T-helper 22 cell (primary cell): ENCODE measurements around the gene SIM2.

Experiments used
- DNase-seq: peaks from one replicate; pipeline ENCODE4 v3.0.0-alpha.2; 2020; ENCODE audit warnings: low read depth

Gene SIM2

DNA sequence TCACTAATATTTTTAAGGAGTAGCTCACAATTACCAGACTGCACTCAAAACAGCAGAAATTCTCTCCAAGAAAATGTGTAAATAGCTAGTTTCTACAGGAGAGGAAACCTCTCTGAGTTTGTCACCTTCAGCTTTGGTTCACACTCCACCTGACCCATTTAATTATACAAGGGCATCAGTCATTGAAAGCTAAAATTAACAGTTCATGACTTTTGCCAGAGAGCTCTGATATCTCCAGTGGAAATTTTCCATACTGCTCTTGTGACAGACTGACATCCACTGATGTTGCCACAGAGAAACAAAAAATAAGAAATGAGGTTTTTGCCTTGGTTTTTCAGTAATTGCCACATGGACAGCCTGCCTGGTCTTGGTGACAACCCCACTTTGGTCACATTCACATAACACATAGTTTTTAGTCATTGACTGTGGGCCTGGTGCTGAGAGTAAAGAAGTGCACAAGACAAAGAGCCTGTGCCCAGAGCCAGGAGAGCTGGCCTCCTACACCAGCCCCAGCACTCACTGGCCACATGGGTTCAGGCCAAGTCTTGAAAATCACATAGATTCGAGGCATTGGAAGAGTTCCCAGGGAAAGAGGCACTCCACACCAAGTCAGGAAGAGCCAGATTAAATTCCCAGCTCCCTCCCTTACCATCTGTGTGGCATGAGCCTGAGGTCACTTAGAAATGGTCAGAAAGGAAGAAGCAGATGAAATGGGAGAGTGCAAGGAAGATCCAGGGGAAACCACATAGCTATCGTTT is 13.8 kb upstream of the SIM2 start:
- DNase-seq: no peak

DNA sequence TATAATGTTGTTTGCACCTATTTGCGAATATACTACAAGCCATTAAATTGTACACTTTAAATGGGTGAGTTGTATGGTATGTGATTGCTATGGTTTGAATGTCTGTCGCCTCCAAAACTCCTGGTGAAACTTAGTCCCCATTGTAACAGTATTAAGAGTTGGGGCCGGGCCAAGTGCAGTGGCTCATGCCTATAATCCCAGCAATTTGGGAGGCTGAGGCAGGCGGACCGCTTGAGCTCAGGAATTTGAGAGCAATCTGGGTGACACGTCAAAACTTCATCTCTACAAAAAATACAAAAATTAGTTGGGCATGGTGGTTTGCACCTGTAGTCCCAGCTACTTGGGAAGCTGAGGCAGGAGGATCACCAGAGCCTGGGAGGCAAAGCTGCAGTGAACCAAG is 12.0 kb upstream of the SIM2 start:
- no peak for DNase-seq

- no peak for DNase-seq
Measured at GRCh38 chr21:36688324-36688723, 10.6 kb upstream of the SIM2 start.

GRCh38 chr21:36689324-36689723 is 9.6 kb upstream of the SIM2 start:
- no peak for DNase-seq

GRCh38 chr21:36690628-36691554 is 8.0 kb upstream of the SIM2 start:
- no peak for DNase-seq

GRCh38 chr21:36691555-36692041 is 7.3 kb upstream of the SIM2 start:
- no peak for DNase-seq

DNA sequence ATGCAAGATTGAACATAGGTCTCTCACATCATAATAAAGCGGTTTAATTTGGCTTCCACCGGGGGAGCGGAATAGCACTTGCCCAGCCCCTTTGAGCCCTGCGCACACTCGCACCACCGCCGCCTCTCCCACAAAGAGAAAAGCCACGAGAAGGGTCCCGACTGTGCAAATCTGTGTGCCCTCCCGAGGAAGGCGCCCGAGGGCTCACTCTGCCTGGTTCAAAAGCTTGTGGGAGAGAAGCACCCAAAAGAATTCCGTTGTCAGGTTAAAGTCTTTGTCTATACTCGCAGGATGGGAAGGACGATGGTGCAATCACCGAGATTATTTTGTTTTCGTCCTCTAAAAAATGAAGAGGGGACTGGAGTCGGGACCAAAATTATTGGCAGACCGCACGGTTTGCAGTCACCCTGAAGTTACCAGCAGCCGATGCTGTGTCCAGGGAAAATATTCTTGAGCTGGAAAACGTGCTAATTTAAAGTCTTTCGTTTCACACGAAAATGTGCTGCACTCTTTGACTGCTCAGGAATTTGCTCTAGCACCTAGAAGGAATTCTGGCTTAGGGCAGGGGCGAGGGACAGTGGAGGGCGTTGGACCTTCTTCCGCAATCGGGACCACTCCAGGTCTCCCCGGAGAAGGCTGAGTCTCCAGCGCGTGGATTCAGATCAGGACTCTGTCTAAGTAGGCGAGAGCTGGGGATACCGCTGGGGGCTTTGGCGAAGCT is 6.6 kb upstream of the SIM2 start:
- no peak for DNase-seq

DNA sequence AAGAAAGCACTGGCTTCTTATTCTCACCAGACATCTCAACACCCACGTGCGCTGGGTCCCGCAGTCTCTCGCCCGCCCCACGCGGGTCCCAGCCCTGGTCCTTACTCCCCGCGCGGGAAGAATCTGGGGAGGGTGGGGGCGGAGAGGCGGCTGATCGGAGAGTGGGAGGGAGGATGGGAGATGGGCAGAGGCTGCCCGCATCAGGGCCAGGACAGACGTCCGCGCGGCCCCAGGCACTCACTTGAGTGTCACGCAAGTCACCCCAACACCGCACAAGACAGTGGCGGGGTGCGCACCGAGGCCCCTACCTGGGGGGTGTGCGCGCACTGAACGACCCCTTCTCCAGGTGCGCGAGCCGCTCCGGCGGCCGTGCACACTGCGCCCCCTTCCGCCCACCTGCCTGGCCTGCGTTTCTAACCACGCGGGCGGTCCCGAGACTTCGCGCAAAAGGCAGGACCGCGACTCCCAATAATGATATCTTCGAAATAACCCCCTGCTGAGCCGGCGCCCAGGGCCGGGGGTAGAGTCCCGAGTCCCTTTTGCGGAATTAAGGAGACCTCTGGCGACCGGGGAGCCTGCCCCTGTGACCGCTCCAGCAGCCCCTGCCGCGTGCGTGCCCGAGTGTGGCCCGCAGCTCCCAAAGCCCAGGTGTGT is 6.0 kb upstream of the SIM2 start:
- no peak for DNase-seq

GRCh38 chr21:36693489-36694030 is 5.4 kb upstream of the SIM2 start:
- DNase-seq: no peak

- DNase-seq: no peak
Measured at GRCh38 chr21:36694031-36694515, 4.8 kb upstream of the SIM2 start.

GRCh38 chr21:36694593-36695282 is 4.2 kb upstream of the SIM2 start:
- no peak for DNase-seq

DNA sequence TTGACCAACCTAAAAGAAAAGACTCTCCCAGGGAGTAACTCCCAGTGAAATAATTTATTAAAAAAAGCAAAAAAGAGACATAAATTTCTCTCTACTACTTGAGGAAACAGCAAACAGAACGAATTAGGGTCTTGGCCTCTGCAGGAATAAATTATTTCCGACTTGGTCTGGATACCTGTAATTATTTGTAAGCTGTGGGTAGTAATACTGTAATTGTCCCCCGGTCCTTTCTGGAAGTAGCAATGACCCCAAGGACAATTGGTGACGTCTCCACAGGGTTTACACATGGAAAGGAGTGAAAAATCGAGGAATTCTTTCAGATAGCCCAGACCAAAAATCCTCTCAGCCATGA is 3.7 kb upstream of the SIM2 start:
- no peak for DNase-seq

DNA sequence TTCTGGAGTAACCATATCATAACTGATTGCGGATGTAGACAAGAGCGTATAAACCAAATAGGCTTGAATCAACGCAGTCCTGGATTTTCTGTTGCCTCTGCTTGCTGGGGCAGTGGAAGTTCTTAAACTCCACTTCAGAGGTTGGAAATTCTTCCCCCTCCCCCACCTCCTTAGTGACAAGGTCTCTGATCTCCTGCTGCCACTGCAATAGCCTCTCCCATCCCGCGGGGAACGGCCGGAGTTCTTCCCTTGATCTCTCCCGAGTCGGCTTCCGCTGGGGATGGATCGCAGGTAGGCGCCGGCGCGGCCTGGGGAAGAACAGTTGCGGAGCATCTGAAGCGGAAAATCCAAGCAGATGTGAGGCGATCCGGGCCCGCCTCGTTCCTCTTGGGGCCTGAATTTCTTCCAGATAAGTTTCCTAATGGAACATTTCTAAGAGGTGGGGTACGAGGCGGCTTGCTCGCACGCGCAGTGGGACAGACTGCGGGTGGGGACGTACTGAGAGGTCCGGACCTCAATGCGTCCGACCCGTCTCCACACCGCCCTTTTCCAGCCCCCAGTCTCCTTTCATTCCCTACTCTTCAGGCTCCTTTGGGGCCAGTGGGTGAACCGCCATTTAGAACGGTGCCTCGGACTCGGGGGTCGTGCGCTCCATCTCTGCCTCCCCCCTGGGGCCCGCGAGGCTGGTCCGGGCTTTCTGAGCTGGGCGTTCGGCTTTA is 3.1 kb upstream of the SIM2 start:
- no peak for DNase-seq

DNA sequence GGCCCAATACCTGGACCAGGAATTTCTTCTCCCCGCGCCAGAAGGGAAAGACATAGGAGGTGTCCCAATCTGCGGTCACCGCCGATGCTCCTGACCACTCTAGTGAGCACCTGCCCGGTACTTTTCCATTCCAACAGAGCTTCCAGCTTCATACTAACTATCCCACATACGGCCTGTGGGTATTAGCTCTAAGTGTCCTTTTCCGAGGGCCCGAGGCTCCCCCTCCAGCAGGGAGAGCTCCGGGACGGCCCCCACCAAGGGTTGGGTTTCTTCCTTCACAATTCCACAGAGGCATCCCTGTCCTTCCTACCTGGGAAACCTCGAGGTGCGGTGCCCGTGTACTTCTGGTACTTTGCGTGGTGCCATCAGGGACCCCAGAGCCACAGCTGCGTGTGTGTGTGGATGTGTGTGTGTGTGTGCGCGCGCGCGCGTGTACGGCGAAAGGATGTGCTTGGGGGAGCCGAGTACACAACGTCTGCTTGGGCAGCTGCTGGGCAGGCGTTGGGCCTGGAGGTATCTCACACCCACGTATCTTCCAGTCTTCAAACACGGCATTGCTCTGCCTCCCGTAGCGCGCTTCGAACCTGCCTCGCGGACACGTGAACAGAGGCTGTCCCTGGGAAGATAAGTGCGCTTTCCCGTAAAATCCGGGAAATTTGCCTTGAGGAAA is 2.4 kb upstream of the SIM2 start:
- DNase-seq: no peak

- DNase-seq: no peak
Measured at GRCh38 chr21:36697060-36697850, 1.7 kb upstream of the SIM2 start.

GRCh38 chr21:36697851-36698384 is 997 bp upstream of the SIM2 start:
- no peak for DNase-seq

DNA sequence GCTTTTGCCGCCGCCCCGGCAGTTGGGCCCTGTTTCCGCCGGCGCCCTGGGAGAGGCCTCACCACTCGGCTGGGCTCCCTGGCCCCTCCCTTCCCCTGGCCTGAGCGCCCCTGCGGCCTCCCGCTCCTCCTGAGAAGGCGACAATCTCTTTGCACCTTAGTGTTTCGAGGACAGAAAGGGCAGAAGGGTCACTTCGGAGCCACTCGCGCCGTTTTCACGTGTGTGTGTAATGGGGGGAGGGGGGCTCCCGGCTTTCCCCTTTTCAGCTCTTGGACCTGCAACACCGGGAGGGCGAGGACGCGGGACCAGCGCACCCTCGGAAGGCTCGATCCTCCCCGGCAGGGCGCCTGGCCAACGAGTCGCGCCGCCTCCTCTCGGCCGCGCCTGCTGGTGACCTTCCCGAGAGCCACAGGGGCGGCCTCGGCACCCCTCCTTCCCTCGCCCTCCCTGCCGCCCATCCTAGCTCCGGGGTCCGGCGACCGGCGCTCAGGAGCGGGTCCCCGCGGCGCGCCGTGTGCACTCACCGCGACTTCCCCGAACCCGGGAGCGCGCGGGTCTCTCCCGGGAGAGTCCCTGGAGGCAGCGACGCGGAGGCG is 432 bp upstream of the SIM2 start:
- DNase-seq: no peak
